ENCODE data around the gene USP6NL. TPM values are rescaled to one million over a fixed set of nuclear protein-coding genes. Genes with fewer than 3 reads are reported as not detected.
A peak's percentile ranks its signal among the peaks of the same experiment; 100 is the strongest.

USP6NL gene
- total RNA-seq, 1 donor from 2014 or later, result 21.6 TPM

- Histone ChIP-seq H3K27me3 (no peaks in the 10 kb centered on the region), H3K9me3 (no peaks in the 10 kb centered on the region), H3K4me1 (peaks cover 6% of the 10 kb centered on the region), H3K4me3 (no peak overlapping the region), H3K27ac (no peak overlapping the region), H3K36me3 (no peaks in the 10 kb centered on the region)
- no peak for DNase-seq
- TF ChIP-seq CTCF (IDR thresholded peaks at IDR 0.05), result no peak
- ATAC-seq, result no peak
- intact Hi-C loops (cut with DNase I), result no loop called here
Measured at GRCh38 chr10:11568578-11568977, 42.9 kb downstream of the USP6NL start.

- peak; percentile 36 for ATAC-seq
- no peak for TF ChIP-seq CTCF (IDR thresholded peaks at IDR 0.05)
- intact Hi-C loops (cut with DNase I), result no loop called here
Measured at GRCh38 chr10:11564741-11565140, 46.7 kb downstream of the USP6NL start.

GRCh38 chr10:11563936-11564335 is 47.5 kb downstream of the USP6NL start:
- intact Hi-C loops (cut with DNase I), result no loop called here
- no peak for ATAC-seq

More at GRCh38 chr10:11564741-11565140, 46.7 kb downstream of the USP6NL start:
- H3K4me1 ChIP-seq, result peaks cover 14% of the 10 kb centered on the region
- no peak overlapping the region for H3K4me3 ChIP-seq
- no peaks in the 10 kb centered on the region for H3K27me3 ChIP-seq
- no peak for DNase-seq
- no peaks in the 10 kb centered on the region for H3K9me3 ChIP-seq
- no peak overlapping the region for H3K27ac ChIP-seq
- no peaks in the 10 kb centered on the region for H3K36me3 ChIP-seq

GRCh38 chr10:11562888-11563287 is 48.6 kb downstream of the USP6NL start:
- no peak for DNase-seq
- TF ChIP-seq CTCF (IDR thresholded peaks at IDR 0.05), result no peak
- H3K36me3 ChIP-seq, result no peaks in the 10 kb centered on the region
- no peak overlapping the region for H3K4me3 ChIP-seq
- intact Hi-C loops (cut with DNase I), result no loop called here
- H3K27ac ChIP-seq, result no peak overlapping the region
- ATAC-seq, result no peak
- H3K27me3 ChIP-seq, result no peaks in the 10 kb centered on the region
- no peaks in the 10 kb centered on the region for H3K9me3 ChIP-seq
- peaks cover 15% of the 10 kb centered on the region for H3K4me1 ChIP-seq

More at GRCh38 chr10:11563936-11564335, 47.5 kb downstream of the USP6NL start:
- Histone ChIP-seq H3K9me3 (no peaks in the 10 kb centered on the region), H3K27ac (no peak overlapping the region), H3K4me1 (peaks cover 15% of the 10 kb centered on the region), H3K27me3 (no peaks in the 10 kb centered on the region), H3K4me3 (no peak overlapping the region), H3K36me3 (no peaks in the 10 kb centered on the region)
- no peak for TF ChIP-seq CTCF (IDR thresholded peaks at IDR 0.05)
- no peak for DNase-seq

GRCh38 chr10:11560076-11560709 is 51.3 kb downstream of the USP6NL start:
- intact Hi-C loops (cut with DNase I), result no loop called here
- no peak for TF ChIP-seq CTCF (IDR thresholded peaks at IDR 0.05)
- Histone ChIP-seq H3K9me3 (no peaks in the 10 kb centered on the region), H3K27me3 (no peaks in the 10 kb centered on the region), H3K4me1 (peaks cover 15% of the 10 kb centered on the region), H3K27ac (no peak overlapping the region), H3K36me3 (no peaks in the 10 kb centered on the region), H3K4me3 (no peak overlapping the region)
- no peak for DNase-seq
- ATAC-seq, result peak; percentile 79

- no peaks in the 10 kb centered on the region for H3K27me3 ChIP-seq
- H3K9me3 ChIP-seq, result no peaks in the 10 kb centered on the region
- no peak overlapping the region for H3K27ac ChIP-seq
- intact Hi-C loops (cut with DNase I), result no loop called here
- no peak overlapping the region for H3K4me3 ChIP-seq
- H3K4me1 ChIP-seq, result peaks cover 15% of the 10 kb centered on the region
- ATAC-seq (no peak), DNase-seq (no peak)
- TF ChIP-seq CTCF (IDR thresholded peaks at IDR 0.05), result no peak
- no peaks in the 10 kb centered on the region for H3K36me3 ChIP-seq
Measured at GRCh38 chr10:11557967-11558366, 53.5 kb downstream of the USP6NL start.

Data from upper lobe of right lung (tissue), 1 donor.